K562 (cell line): ENCODE data around the gene ELMO3. TPM values are rescaled to one million over a fixed set of nuclear protein-coding genes. Genes with fewer than 3 reads are reported as not detected.

Experiments used
- ATAC-seq: fragments of 200-7000 bp; cut with Tn5 transposase; 3 replicates; pipeline ENCODE4 v1.9.1; 2020; ENCODE audit warnings: moderate library complexity
- BruUV-seq: library from RNA; stranded (reverse); fragments of 400-500 nt; replicated peaks from 2 replicates; lab custom pipeline; 2021; lab: Mats Ljungman, UMichigan
- CTCF ChIA-PET: fragments of 300-600 bp; formaldehyde crosslinking; extraction: SDS; loops from one replicate; lab custom pipeline; 2021; ENCODE audit warnings: low intra/inter-chr PET ratio; lab: Yijun Ruan, JAX
- POLR2A ChIA-PET: fragments of 300-600, 350-650 bp; sonication (Branson Sonifier 250); formaldehyde crosslinking; extraction: SDS; loops from one replicate; lab custom pipeline; 2021; ENCODE audit warnings: antibody characterized with exemption, inconsistent platforms; lab: Yijun Ruan, JAX
- DNase-seq, 4 experiments: peaks; one replicate each; pipeline versions ENCODE4 v3.0.0 to v3.0.0-alpha.2; 2011 to 2018; ENCODE audit warnings: low spot score in 3 of 4, mixed read lengths in 3 of 4; ENCODE audit errors: extremely low read depth in 1 of 4
- FAIRE-seq: peaks from 2 replicates; lab custom pipeline; 2011; peaks lifted over from hg19 to GRCh38; lab: Jason Lieb, UNC
- H2AFZ ChIP-seq: 2 replicates; pipeline ENCODE4 v1.6.0; 2011; ENCODE audit warnings: low read depth, low read length, control low read depth, inconsistent platforms
- H3K27ac ChIP-seq: fragments of 200-600 bp; 3 replicates; pipeline ENCODE4 v1.8.0; 2011; ENCODE audit warnings: low read depth, mild to moderate bottlenecking, control low read depth, inconsistent platforms, low read length, moderate library complexity, mixed read lengths; ENCODE audit errors: extremely low read depth
- H3K27me3 ChIP-seq, 2 experiments: fragments of 300-600 bp in 1 of 2; 2 replicates in 1 of 2; 3 replicates in 1 of 2; pipeline versions ENCODE4 v1.6.0 to v1.8.0; 2011; ENCODE audit warnings: inconsistent platforms in 2 of 2, low read length in 2 of 2, mild to moderate bottlenecking in 1 of 2, mixed read lengths in 1 of 2, moderate library complexity in 1 of 2; ENCODE audit not compliant: control insufficient read depth in 2 of 2, insufficient read depth in 2 of 2
- H3K36me3 ChIP-seq: fragments of 300-600 bp; 3 replicates; pipeline ENCODE4 v1.8.0; 2011; ENCODE audit warnings: mild to moderate bottlenecking, low read length, inconsistent platforms; ENCODE audit not compliant: control insufficient read depth, insufficient read depth
- H3K4me1 ChIP-seq, 2 experiments: fragments of 200-600 bp in 1 of 2; replicated peaks in 1 of 2; 2 replicates in 1 of 2; 3 replicates in 1 of 2; pipeline versions ENCODE4 v1.5.1 to v1.8.0; 2011; ENCODE audit warnings: inconsistent platforms in 2 of 2, low read length in 2 of 2, mild to moderate bottlenecking in 1 of 2, mixed read lengths in 1 of 2, moderate library complexity in 1 of 2; ENCODE audit not compliant: control insufficient read depth in 2 of 2, insufficient read depth in 2 of 2
- H3K4me2 ChIP-seq: 2 replicates; pipeline ENCODE4 v1.6.1; 2011; ENCODE audit warnings: low read length, control low read depth, inconsistent platforms, mixed read lengths; ENCODE audit not compliant: insufficient read depth
- H3K4me3 ChIP-seq: fragments of 200-600 bp; sonication (generic), shearing (Covaris generic); 2 replicates; pipeline ENCODE4 v1.5.1; 2016; ENCODE audit warnings: control low read depth, inconsistent platforms
- H3K79me2 ChIP-seq: fragments of 200-600 bp; 3 replicates; pipeline ENCODE4 v1.8.0; 2011; ENCODE audit warnings: low read length, inconsistent platforms; ENCODE audit not compliant: control insufficient read depth, insufficient read depth
- H3K9ac ChIP-seq, 2 experiments: 2 replicates each; pipeline versions ENCODE4 v1.6.0 to v1.6.1; 2011; ENCODE audit warnings: low read depth in 2 of 2, low read length in 2 of 2, control low read depth in 1 of 2, inconsistent platforms in 1 of 2, mild to moderate bottlenecking in 1 of 2, mixed read lengths in 1 of 2; ENCODE audit not compliant: insufficient read depth in 1 of 2
- H3K9me1 ChIP-seq: one replicate; pipeline ENCODE4 v1.6.0; 2011; ENCODE audit warnings: inconsistent platforms, mild to moderate bottlenecking, low read length, moderate library complexity; ENCODE audit not compliant: control insufficient read depth, insufficient read depth
- H3K9me3 ChIP-seq: replicated peaks from 2 replicates; pipeline ENCODE4 v1.5.1; 2011; ENCODE audit warnings: low read depth, low read length, inconsistent platforms; ENCODE audit not compliant: control insufficient read depth, insufficient read depth
- H4K20me1 ChIP-seq: replicated peaks from 2 replicates; pipeline ENCODE4 v1.6.1; 2011; ENCODE audit warnings: low read length, inconsistent platforms, mixed read lengths; ENCODE audit not compliant: control insufficient read depth, insufficient read depth
- CTBP1 ChIP-seq: fragments of 450-650 bp; IDR thresholded peaks from 2 replicates; pipeline ENCODE4 v1.6.1; 2016; ENCODE audit warnings: borderline replicate concordance
- EP400 ChIP-seq: fragments of 450-650 bp; IDR thresholded peaks from 2 replicates; pipeline ENCODE4 v1.6.1; 2017; ENCODE audit warnings: antibody characterized with exemption, mild to moderate bottlenecking, moderate library complexity
- KAT2B ChIP-seq: IDR thresholded peaks from one replicate; pipeline ENCODE4 v1.6.1; 2012; ENCODE audit warnings: low read depth, mild to moderate bottlenecking, control low read depth, inconsistent platforms, low read length, moderate library complexity
- NCOA2 ChIP-seq, 2 experiments: fragments of 450-650 bp; IDR thresholded peaks; 2 replicates each; pipeline ENCODE4 v1.6.1; 2018; ENCODE audit warnings: mild to moderate bottlenecking in 2 of 2, moderate library complexity in 1 of 2; ENCODE audit not compliant: partially characterized antibody in 2 of 2
- SMARCB1 ChIP-seq: IDR thresholded peaks from 2 replicates; pipeline ENCODE4 v1.6.1; 2011; ENCODE audit warnings: improper control_type of control experiment, low read depth; ENCODE audit not compliant: insufficient read length
- ZFP1 ChIP-seq: fragments of 450-650 bp; formaldehyde crosslinking; IDR thresholded peaks from 2 replicates; pipeline ENCODE4 v1.4.0; 2020; ENCODE audit warnings: mild to moderate bottlenecking, mixed read lengths
- ZNF551 ChIP-seq: fragments of 250-450 bp; sonication (Bioruptor Pico); IDR thresholded peaks from 2 replicates; pipeline ENCODE4 v1.5.0; 2021; ENCODE audit warnings: mild to moderate bottlenecking, moderate library complexity
- ZNF668 ChIP-seq: fragments of 250-450 bp; sonication (Bioruptor Pico); IDR thresholded peaks from 2 replicates; pipeline ENCODE4 v1.8.0; 2022; ENCODE audit warnings: mild to moderate bottlenecking, inconsistent platforms
- WGBS: fragments of 100-300 bp; shearing (Covaris generic); methylation state at CpG from one replicate; pipeline ENCODE4 v1.1.6; 2016; ENCODE audit warnings: low coverage, mixed read lengths; ENCODE audit not compliant: insufficient coverage; ENCODE audit errors: missing lambda C conversion rate; 5-methylcytosine and 5-hydroxymethylcytosine counted together
- in situ Hi-C: fragments of 300-500 bp; cut with MboI; formaldehyde crosslinking; loops from 4 replicates; pipeline ENCODE4 v1.15.0; 2018; ENCODE audit warnings: inconsistent platforms, mixed read lengths
- intact Hi-C: fragments of 100-400 bp; cut with micrococcal nuclease; formaldehyde crosslinking; loops from 2 replicates; pipeline ENCODE4 v1.14.2; 2022
- polyA plus RNA-seq, 8 experiments: library from polyadenylated mRNA; depleted of rRNA in 4 of 8; stranded (reverse) in 5 of 8; unstranded in 3 of 8; fragments of >200 nt; fragmentation: Nextera tagmentation in 2 of 8; fragmentation: Illumina TruSeq in 1 of 8; extraction: Ambion mirVana in 2 of 8; extraction: Trizol in 1 of 8; gene quantifications; 2 replicates each; pipeline versions ENCODE4 v1.2.1 to v1.2.3, GENCODE V29; 2011 to 2014; ENCODE audit warnings: inconsistent platforms in 1 of 8, missing spikeins in 1 of 8
- total RNA-seq, 7 experiments: library from RNA; depleted of rRNA in 6 of 7; stranded (reverse); fragments of >200 nt in 6 of 7; fragmentation: Illumina TruSeq in 2 of 7; extraction: Trizol in 2 of 7; gene quantifications; 2 replicates each; pipeline versions ENCODE4 v1.2.1 to v1.2.3, GENCODE V29; 2011 to 2021; ENCODE audit warnings: low replicate concordance in 1 of 7
- TF ChIP-seq, protein P1 (sequence below): fragments of 250-450 bp; sonication (Bioruptor Pico); IDR thresholded peaks from 2 replicates; pipeline ENCODE4 v1.5.1; 2021; ENCODE audit warnings: mild to moderate bottlenecking
- TF ChIP-seq, protein P2 (sequence below): sonication (generic); formaldehyde crosslinking; IDR thresholded peaks from 2 replicates; pipeline ENCODE4 v1.8.0; 2022; ENCODE audit warnings: missing genetic modification reagents, mild to moderate bottlenecking, borderline replicate concordance
- TF ChIP-seq, protein P3 (sequence below), 2 experiments: fragments of 150-350 bp in 1 of 2; IDR thresholded peaks; 2 replicates each; pipeline ENCODE4 v1.6.1; 2012 to 2016; ENCODE audit warnings: low read depth in 2 of 2, low read length in 2 of 2, mild to moderate bottlenecking in 1 of 2, moderate library complexity in 1 of 2

Gene ELMO3
- total and polyA plus RNA-seq, 9 of the 15 experiments (the other 6 are each of a cell fraction or from before 2014, with no cell fraction given): 0.04 to 5.1 (median 1.5) TPM

DNA sequence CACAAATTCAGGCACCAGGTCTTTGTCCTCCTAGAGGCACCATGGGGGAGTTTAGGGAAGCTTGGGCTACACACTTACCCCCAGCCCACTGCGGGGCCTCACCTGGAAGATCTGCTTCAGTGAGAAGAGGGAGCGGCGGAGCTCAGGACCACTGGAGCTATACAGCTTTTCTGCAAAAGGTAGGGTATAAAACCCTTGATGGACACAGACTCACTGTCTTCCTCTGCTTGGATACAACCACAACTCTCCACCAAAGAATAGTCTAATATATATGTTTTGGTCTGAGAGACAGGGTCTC lies 39.3 kb downstream of the ELMO3 start:
- TF ChIP-seq, protein P1, sequence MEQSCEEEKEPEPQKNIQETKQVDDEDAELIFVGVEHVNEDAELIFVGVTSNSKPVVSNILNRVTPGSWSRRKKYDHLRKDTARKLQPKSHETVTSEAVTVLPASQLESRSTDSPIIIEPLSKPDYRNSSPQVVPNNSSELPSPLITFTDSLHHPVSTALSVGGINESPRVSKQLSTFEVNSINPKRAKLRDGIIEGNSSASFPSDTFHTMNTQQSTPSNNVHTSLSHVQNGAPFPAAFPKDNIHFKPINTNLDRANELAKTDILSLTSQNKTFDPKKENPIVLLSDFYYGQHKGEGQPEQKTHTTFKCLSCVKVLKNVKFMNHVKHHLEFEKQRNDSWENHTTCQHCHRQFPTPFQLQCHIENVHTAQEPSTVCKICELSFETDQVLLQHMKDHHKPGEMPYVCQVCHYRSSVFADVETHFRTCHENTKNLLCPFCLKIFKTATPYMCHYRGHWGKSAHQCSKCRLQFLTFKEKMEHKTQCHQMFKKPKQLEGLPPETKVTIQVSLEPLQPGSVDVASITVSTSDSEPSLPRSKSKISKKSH: no peak
- TF ChIP-seq ZNF668 (CRISPR knock-in tag): no peak
- TF ChIP-seq KAT2B: no peak
- TF ChIP-seq, protein P2, sequence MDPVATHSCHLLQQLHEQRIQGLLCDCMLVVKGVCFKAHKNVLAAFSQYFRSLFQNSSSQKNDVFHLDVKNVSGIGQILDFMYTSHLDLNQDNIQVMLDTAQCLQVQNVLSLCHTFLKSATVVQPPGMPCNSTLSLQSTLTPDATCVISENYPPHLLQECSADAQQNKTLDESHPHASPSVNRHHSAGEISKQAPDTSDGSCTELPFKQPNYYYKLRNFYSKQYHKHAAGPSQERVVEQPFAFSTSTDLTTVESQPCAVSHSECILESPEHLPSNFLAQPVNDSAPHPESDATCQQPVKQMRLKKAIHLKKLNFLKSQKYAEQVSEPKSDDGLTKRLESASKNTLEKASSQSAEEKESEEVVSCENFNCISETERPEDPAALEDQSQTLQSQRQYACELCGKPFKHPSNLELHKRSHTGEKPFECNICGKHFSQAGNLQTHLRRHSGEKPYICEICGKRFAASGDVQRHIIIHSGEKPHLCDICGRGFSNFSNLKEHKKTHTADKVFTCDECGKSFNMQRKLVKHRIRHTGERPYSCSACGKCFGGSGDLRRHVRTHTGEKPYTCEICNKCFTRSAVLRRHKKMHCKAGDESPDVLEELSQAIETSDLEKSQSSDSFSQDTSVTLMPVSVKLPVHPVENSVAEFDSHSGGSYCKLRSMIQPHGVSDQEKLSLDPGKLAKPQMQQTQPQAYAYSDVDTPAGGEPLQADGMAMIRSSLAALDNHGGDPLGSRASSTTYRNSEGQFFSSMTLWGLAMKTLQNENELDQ (CRISPR knock-in tag): no peak
- TF ChIP-seq, protein P3, sequence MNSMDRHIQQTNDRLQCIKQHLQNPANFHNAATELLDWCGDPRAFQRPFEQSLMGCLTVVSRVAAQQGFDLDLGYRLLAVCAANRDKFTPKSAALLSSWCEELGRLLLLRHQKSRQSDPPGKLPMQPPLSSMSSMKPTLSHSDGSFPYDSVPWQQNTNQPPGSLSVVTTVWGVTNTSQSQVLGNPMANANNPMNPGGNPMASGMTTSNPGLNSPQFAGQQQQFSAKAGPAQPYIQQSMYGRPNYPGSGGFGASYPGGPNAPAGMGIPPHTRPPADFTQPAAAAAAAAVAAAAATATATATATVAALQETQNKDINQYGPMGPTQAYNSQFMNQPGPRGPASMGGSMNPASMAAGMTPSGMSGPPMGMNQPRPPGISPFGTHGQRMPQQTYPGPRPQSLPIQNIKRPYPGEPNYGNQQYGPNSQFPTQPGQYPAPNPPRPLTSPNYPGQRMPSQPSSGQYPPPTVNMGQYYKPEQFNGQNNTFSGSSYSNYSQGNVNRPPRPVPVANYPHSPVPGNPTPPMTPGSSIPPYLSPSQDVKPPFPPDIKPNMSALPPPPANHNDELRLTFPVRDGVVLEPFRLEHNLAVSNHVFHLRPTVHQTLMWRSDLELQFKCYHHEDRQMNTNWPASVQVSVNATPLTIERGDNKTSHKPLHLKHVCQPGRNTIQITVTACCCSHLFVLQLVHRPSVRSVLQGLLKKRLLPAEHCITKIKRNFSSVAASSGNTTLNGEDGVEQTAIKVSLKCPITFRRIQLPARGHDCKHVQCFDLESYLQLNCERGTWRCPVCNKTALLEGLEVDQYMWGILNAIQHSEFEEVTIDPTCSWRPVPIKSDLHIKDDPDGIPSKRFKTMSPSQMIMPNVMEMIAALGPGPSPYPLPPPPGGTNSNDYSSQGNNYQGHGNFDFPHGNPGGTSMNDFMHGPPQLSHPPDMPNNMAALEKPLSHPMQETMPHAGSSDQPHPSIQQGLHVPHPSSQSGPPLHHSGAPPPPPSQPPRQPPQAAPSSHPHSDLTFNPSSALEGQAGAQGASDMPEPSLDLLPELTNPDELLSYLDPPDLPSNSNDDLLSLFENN (IDR thresholded peaks at IDR 0.05; ENCODE audit: low read depth in 2 of 2, low read length in 2 of 2): no peak
- no peak for TF ChIP-seq SMARCB1
- no peak for TF ChIP-seq CTBP1
- TF ChIP-seq ZNF551 (CRISPR knock-in tag): no peak
- no peak for TF ChIP-seq ZFP1
- TF ChIP-seq NCOA2 (IDR thresholded peaks at IDR 0.05; ENCODE audit: partially characterized antibody in 2 of 2): no peak
- TF ChIP-seq EP400: no peak
- TF ChIP-seq, all 486 proteins: peak for 0
- Histone ChIP-seq H3K4me1 (peaks cover 41 to 50% of the 10 kb centered on the region in 2 experiments), H3K27me3 (no peaks in the 10 kb centered on the region), H3K4me3 (no peak overlapping the region), H3K9me3 (no peaks in the 10 kb centered on the region), H3K27ac (no peak overlapping the region), H3K9ac (no peak overlapping the region), H3K9me1 (no peaks in the 10 kb centered on the region), H3K79me2 (peaks cover 46% of the 10 kb centered on the region), H3K36me3 (peaks cover 80% of the 10 kb centered on the region; the same call in 2 of the 3 replicates), H4K20me1 (peaks cover 4% of the 10 kb centered on the region), H3K4me2 (no peak overlapping the region), H2AFZ (no peak overlapping the region)
- FAIRE-seq: no peak
- ChIA-PET CTCF (interaction anchor here (0.6 kb wide), 1 partner anchor 202 kb away, joined by 4 read pairs; no protein-coding TSS in a partner anchor), POLR2A (interaction anchor here (0.6 to 4.3 kb wide), 3 partner anchors 9 to 360 kb away, joined by 3 to 31 read pairs (median 5); partner anchors contain the start of genes FHOD1 and TMEM208)
- no TSS peak for BruUV-seq
- no peak for ATAC-seq
- WGBS: 100% methylated on average over 3 of the region's 3 CpGs
- no peak for DNase-seq
- in situ Hi-C loops: no loop called here
- intact Hi-C loops: loop anchor here (5.0 kb wide), 1 partner anchor 39 kb away; the partner anchor contains the start of gene PLEKHG4
